T-helper 17 cell (primary cell): Measurements from ENCODE around the gene GPNMB. TPM values are rescaled to one million over a fixed set of nuclear protein-coding genes. Genes with fewer than 3 reads are reported as not detected.

Experiments used
- ATAC-seq: fragments of 150-1000 bp; cut with Tn5 transposase; 2 replicates; pipeline ENCODE4 v1.10.0; 2021; ENCODE audit warnings: mild to moderate bottlenecking, moderate library complexity
- DNase-seq, 3 donors: peaks; one replicate each; pipeline versions ENCODE4 v3.0.0 to v3.0.0-alpha.2; 2020 to 2021
- H3K9me3 ChIP-seq: one replicate; pipeline ENCODE4 v1.7.0; 2013; ENCODE audit warnings: low read length, mild to moderate bottlenecking; ENCODE audit not compliant: control insufficient read depth, poor library complexity, severe bottlenecking
- H3K27ac Mint-ChIP-seq: one replicate; pipeline ENCODE4 v1.8.0; 2022; ENCODE audit warnings: mild to moderate bottlenecking, moderate library complexity, mixed read lengths
- H3K27me3 Mint-ChIP-seq: one replicate; pipeline ENCODE4 v1.8.0; 2022; ENCODE audit warnings: mixed read lengths
- H3K36me3 Mint-ChIP-seq: one replicate; pipeline ENCODE4 v1.8.0; 2022; ENCODE audit warnings: low read depth, mixed read lengths
- H3K4me1 Mint-ChIP-seq: one replicate; pipeline ENCODE4 v1.8.0; 2022; ENCODE audit warnings: mild to moderate bottlenecking, mixed read lengths
- H3K4me3 Mint-ChIP-seq: one replicate; pipeline ENCODE4 v1.8.0; 2022; ENCODE audit warnings: mild to moderate bottlenecking, moderate library complexity, mixed read lengths
- total RNA-seq, 4 donors: library from RNA in 2 of 4; stranded (reverse) in 2 of 4; gene quantifications; one replicate each; pipeline ENCODE4 v1.2.3 and lab custom pipeline; 2022 to 2026

GPNMB gene
- total RNA-seq, 2 donors from 2014 or later: not detected

DNA sequence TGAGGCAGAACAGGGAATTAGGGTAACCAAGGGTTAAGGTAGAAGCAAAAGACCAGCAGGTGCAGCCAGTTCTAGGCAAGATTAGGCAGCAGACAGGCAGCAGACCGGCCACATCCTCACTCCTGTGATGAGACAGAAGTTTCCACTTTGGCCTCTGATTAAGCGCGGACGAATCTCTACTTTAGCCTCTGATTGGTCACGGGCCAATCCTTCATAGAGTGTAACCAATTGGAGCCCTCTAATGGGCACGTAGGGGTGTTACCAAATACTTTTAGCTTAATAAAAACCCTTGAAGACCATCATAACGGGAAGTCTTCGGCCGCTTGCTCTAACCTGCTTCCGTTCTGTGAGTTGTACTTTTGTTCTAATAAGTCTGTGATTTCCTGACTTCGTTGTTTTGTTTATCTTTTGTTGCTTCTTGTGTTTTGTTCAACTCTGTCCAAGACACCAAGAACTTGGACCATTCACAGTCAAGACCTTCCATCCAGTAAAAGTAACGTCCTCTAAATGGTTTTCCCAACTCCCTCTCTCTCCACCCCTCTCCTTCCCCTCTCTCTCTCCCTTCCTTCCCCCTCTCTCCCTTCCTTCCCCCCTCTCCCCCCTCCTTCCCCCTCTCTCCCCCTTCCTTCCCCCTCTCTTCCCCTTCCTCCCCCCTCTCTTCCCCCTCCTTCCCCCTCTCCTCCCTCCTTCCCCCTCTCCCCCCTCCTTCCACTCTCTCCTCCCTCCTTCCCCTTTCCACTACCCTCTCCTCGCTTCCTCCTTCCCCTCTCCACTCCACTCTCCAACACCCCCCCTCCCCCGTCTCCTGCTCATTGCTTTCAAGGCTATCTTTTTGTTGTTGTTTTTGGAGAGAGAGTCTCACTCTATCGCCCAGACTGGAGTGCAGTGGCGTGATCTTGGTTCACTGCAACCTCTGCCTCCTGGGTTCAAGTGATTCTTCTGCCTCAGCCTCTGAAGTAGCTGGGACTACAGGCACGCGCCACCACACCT lies 39.4 kb downstream of the GPNMB start:
- Mint-ChIP-seq H3K27me3 (no peaks in the 10 kb centered on the region), H3K27ac (no peak overlapping the region), H3K4me1 (peaks cover 4% of the 10 kb centered on the region), H3K36me3 (no peaks in the 10 kb centered on the region), H3K4me3 (no peak overlapping the region)
- no peaks in the 10 kb centered on the region for H3K9me3 ChIP-seq
- DNase-seq: no peak
- ATAC-seq: no peak

DNA sequence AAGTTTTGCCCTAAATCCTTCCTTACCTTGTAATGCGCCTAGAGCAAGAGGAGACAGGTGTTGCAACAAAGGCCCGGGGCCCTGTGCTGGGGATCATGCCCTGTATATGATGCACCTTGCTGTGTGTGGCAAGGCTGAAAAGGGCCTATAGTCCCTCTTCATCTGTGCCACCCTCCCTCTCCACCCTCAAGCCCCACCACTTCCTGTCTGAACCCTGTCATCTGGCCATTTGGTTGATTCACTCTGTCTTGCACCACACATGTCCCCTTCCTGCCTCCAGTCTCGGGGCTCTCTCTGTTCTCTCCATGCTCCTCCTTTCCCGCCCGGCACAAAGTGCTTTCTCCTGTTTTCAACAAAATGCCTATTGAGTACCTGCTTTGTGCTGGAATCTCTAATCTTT lies 41.0 kb downstream of the GPNMB start:
- no peaks in the 10 kb centered on the region for H3K9me3 ChIP-seq
- H3K27ac Mint-ChIP-seq: no peak overlapping the region
- no peak for ATAC-seq
- H3K36me3 Mint-ChIP-seq: no peaks in the 10 kb centered on the region
- H3K27me3 Mint-ChIP-seq: peaks cover 6% of the 10 kb centered on the region
- H3K4me3 Mint-ChIP-seq: no peak overlapping the region
- peaks cover 4% of the 10 kb centered on the region for H3K4me1 Mint-ChIP-seq
- no peak for DNase-seq

DNA sequence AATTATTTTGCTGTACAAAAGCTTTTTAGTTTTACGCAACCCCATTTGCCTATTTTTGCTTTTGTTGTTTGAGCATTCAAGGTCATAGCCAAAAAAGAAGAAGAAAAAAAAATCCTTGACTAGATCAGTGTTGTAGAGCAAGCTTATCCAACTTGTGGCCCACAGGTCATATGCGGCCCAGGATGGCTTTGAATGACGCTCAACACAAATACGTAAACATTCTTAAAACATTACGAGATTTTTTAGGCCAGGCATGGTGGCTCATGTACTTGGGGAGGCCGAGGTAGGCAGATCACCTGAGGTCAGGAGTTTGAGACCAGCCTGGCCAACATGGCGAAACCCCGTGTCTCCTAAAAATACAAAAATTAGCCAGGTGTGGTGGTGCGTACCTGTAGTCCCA lies 44.4 kb downstream of the GPNMB start:
- peaks cover 19% of the 10 kb centered on the region for H3K27me3 Mint-ChIP-seq
- no peaks in the 10 kb centered on the region for H3K36me3 Mint-ChIP-seq
- H3K4me1 Mint-ChIP-seq: peaks cover 4% of the 10 kb centered on the region
- no peak for DNase-seq
- H3K9me3 ChIP-seq: no peaks in the 10 kb centered on the region
- no peak overlapping the region for H3K4me3 Mint-ChIP-seq
- ATAC-seq: no peak
- H3K27ac Mint-ChIP-seq: no peak overlapping the region

DNA sequence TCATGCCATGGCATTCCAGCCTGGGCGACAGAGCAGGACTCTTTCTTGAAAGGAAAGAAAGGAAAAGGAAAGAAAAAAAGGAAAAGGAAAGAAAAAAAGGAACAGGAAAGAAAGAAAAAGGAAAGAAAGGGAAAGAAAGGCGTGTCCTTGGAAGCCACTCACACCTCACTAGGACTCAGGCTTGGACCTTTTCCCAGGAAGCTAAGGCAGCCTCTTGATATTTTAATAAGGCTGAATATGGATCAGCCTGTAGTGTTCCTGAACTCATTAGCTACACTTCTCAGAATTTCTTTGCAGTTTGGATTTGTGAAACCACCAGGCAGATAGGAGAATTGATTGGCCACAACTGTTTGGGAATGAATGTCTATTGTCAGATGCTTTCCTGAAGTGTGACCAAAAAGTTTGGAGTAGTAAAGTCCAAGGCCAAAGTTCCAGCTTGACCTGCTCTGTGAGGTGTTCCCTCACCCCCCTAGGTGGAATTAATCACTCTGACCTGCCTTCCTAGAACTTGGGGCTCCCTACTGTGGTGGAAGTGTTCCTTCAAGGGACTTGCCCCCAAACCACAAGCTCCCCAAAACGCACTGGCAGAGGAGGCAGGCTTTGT lies 45.5 kb downstream of the GPNMB start:
- no peak for ATAC-seq
- DNase-seq: no peak
- peaks cover 4% of the 10 kb centered on the region for H3K4me1 Mint-ChIP-seq
- H3K27ac Mint-ChIP-seq: peak overlapping the region; percentile 3
- peaks cover 29% of the 10 kb centered on the region for H3K27me3 Mint-ChIP-seq
- H3K9me3 ChIP-seq: no peaks in the 10 kb centered on the region
- H3K4me3 Mint-ChIP-seq: no peak overlapping the region
- no peaks in the 10 kb centered on the region for H3K36me3 Mint-ChIP-seq

DNA sequence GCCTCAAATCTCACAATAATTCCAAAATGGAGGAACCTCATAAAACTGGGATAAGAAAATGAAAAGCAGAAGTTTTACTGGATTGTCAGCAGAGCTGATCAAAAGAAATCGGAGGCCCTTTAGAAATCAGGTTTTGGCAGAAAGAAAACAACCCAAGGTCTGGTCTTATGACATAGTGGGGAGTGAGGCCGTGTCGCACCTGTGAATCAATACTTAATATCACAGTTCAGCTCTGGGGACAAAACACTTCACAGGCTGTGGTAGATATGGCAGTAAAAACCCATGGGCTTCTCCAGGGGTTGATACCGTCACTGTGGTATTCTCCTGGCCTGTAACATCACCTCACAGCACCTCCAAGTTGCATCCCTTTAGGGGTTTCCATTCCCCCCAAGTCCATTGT lies 46.0 kb downstream of the GPNMB start:
- Mint-ChIP-seq H3K4me1 (peaks cover 4% of the 10 kb centered on the region), H3K27ac (no peak overlapping the region), H3K27me3 (peaks cover 29% of the 10 kb centered on the region), H3K4me3 (no peak overlapping the region), H3K36me3 (no peaks in the 10 kb centered on the region)
- ATAC-seq (no peak), DNase-seq (no peak)
- no peaks in the 10 kb centered on the region for H3K9me3 ChIP-seq

DNA sequence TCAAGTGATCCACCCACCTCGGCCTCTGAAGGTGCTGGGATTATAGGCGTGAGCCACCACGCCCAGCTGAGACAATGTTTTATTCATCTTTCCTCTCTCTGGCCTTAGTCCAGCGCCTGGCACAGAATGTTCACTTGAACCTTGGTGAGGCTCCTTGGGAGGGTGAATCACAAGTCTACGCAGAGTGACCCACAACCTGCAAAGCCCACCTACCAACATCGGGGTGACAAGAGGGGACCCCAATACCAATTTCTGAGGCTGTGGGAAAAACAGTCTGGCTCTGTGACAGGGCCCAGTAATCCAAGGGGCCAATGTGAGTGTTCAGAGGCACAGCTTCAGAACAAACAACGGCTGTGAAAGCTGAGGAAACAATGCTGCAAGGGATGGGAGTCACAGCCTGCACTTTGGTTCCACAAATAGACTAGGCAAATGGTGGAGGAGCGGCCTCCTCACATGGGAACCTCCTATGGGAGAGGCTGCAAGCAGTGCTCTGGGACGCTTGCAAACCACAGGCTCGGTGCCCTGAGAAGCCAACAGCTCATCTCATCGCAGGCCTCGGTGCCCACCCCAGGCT lies 47.0 kb downstream of the GPNMB start:
- Mint-ChIP-seq H3K4me1 (no peaks in the 10 kb centered on the region), H3K27me3 (peaks cover 29% of the 10 kb centered on the region), H3K4me3 (no peak overlapping the region), H3K36me3 (no peaks in the 10 kb centered on the region), H3K27ac (no peak overlapping the region)
- DNase-seq: no peak
- ATAC-seq: no peak
- no peaks in the 10 kb centered on the region for H3K9me3 ChIP-seq

DNA sequence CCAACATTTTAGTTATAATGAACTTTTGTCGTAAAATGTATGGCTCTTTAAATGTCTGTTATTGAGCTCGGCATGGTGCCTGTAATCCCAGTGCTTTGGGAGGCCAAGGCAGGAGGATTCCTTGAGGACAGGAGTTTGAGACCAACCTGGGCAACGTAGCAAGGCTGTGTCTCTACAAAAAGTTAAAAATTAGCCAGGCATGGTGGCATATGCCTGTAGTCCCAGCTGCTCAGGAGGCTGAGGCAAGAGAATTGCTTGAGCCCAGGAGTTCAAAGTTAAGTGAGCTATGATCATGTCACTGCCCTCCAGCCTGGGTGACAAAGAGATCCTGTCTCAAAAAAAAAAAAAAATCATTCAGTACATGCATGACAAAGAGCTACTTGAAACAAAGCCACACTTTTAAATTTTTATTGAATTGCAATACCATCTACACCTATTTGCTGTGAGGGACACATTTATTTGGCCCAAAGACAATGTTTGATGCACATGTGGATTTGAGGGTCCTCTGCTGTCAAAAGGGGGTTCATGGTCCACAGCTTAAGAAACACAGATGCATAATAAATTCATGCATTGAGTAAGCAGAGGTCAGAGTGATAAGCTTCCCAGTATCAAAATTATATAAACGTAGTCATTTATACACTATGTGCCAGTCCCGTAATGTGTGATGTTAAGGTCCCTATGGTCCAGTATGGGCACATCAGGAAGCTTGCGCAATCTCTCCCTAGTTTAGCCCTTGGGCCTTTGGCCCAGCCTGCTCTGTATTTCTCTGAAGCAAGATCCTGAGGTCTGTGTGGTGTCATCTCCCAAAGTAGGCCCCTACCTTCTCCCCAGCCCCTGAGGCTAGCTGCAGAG lies 48.2 kb downstream of the GPNMB start:
- H3K27ac Mint-ChIP-seq: no peak overlapping the region
- no peak overlapping the region for H3K4me3 Mint-ChIP-seq
- peaks cover 7% of the 10 kb centered on the region for H3K4me1 Mint-ChIP-seq
- no peaks in the 10 kb centered on the region for H3K9me3 ChIP-seq
- peaks cover 29% of the 10 kb centered on the region for H3K27me3 Mint-ChIP-seq
- no peaks in the 10 kb centered on the region for H3K36me3 Mint-ChIP-seq
- no peak for DNase-seq
- ATAC-seq: no peak

DNA sequence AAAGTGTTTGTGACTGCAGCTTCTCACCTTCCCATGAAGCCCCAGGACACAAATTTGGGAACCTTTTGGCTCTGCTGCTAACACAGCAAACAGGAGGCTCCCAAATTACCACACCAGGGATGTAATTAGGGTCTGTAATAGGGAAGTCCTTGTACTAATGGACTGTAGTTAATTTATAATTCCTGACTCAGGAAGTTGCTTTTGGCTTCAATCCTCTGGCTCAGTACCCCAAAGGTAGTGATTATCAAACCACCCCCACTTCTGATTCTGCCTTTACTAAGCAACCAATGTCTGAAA lies 48.8 kb downstream of the GPNMB start:
- Mint-ChIP-seq H3K36me3 (no peaks in the 10 kb centered on the region), H3K4me3 (no peak overlapping the region), H3K27ac (no peak overlapping the region), H3K27me3 (peaks cover 29% of the 10 kb centered on the region), H3K4me1 (peaks cover 9% of the 10 kb centered on the region)
- H3K9me3 ChIP-seq: no peaks in the 10 kb centered on the region
- ATAC-seq (no peak), DNase-seq (no peak)

DNA sequence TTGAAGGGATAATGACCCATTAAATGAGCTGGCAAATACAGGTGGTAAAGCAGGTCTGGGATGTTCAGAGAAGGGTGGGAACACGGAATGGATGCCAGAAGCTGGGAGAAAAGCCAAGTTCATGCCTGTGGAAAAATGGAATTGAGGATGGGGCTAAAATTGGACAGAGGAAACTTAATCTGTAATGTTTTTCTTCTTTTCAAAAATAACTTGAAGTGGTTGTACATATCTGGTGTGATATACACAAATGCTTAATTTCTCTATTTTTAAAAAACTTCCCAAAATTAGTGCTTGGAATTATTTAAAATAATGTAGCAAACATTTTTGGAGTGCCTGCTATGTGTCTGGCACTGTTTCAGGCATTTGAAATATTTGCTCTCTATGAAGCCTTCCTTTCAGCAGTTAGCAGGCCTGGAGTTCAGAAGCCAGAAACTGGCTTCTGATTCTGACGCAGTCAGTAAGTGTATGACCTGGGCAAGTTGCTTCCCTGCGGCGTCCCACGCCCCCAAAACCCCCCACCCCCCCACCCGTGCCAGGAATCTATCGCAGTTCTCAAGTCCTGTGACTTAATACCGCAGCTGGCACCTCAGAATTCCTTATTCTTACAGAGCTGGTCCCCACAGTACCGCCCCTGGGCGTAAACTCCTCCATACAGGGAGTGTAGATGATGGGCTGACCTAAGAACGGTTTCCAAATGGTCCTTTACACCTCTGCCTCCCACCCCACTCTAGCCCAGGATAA lies 51.7 kb downstream of the GPNMB start:
- Mint-ChIP-seq H3K4me3 (peak overlapping the region; percentile 92), H3K27me3 (peaks cover 18% of the 10 kb centered on the region), H3K36me3 (peaks cover 3% of the 10 kb centered on the region), H3K27ac (peak overlapping the region; percentile 88), H3K4me1 (peaks cover 23% of the 10 kb centered on the region)
- ATAC-seq (no peak), DNase-seq (no peak)
- H3K9me3 ChIP-seq: no peaks in the 10 kb centered on the region

DNA sequence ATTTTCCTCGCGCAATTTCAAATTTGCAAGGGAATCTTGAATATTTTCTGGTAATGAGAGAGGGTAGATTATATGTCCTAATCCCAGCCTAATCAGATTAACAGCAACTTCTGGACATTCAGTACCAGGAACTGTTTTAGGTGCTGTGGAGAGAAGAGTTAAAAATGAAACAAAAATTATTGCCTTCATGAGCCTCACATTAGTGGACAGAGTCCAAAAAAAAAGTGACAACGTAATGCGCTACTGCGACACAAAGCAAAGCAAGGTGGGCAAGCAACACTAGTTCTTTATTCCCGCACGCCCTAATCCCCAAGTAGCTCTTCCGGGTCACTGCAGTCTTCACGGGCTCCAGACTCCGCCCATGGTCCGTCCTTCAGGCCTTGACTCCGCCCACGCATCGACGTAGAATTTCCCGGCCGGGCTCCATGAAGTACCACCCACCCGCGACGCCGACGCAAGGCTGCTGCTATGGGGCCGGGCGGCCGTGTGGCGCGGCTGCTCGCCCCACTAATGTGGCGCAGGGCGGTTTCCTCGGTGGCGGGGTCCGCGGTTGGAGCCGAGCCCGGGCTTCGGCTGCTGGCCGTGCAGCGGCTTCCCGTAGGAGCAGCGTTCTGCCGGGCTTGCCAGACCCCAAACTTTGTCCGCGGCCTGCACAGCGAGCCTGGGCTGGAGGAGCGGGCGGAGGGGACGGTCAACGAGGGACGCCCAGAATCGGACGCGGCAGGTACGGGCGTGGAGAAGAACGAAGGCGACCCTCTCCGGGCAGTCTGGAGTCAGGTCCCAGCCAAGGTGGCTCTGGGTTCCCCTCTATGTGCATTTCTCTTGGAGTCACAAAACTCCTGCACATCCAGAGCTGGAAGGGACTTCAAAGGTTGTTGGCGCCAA lies 52.6 kb downstream of the GPNMB start, which contains the start of gene MALSU1:
TSS of gene MALSU1 (plus strand) at position 455 of the 885 bp plus-strand sequence. CDS start at position 469, 14 bp downstream.
- Mint-ChIP-seq H3K36me3 (peaks cover 3% of the 10 kb centered on the region), H3K4me1 (peaks cover 26% of the 10 kb centered on the region), H3K27ac (peak within 1 kb of the TSS; percentile 88), H3K4me3 (peak within 1 kb of the TSS; percentile 92), H3K27me3 (peaks cover 18% of the 10 kb centered on the region)
- peak; percentile 91 to 93 (median 92) for DNase-seq
- H3K9me3 ChIP-seq: no peaks in the 10 kb centered on the region
- ATAC-seq: peak; percentile 100

DNA sequence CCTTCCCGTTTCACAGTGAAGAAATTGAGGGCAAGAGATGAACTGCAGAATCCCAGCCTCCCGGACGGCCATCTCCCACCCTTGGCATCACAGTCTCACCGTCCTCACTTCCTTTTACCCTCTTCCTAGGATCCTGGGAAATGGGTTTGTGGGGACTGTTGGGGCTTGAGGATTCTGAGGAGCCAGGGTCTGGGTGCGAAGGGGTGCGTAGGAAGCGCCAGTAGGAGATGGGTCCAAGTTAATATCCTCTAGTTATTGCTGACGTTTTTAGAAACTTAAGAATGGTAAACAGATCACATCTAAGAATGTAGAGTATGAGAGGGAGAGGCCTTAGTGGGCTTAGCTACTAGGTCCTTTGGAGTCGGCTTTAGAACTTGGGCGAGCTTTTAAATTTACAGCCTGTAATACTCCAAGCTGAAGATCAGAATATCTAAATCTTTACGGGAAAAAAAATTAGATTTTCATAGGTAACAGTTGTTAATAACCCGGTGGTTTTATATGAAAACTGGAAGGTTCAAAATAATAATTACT lies 53.3 kb downstream of the GPNMB start:
- Mint-ChIP-seq H3K36me3 (peaks cover 3% of the 10 kb centered on the region), H3K27me3 (peaks cover 15% of the 10 kb centered on the region), H3K4me1 (peaks cover 29% of the 10 kb centered on the region), H3K27ac (peak overlapping the region; percentile 88), H3K4me3 (peak overlapping the region; percentile 92)
- DNase-seq (no peak), ATAC-seq (no peak)
- no peaks in the 10 kb centered on the region for H3K9me3 ChIP-seq
